Osteocyte (in vitro differentiated cells): ENCODE results near the gene APBB1IP. TPM values are rescaled to one million over a fixed set of nuclear protein-coding genes. Genes with fewer than 3 reads are reported as not detected.

Experiments used
- DNase-seq: peaks from one replicate; pipeline ENCODE4 v3.0.0; 2021; ENCODE audit warnings: mixed read lengths; ENCODE audit not compliant: unreplicated experiment; ENCODE audit errors: extremely low spot score
- H3K27ac Mint-ChIP-seq: one replicate; pipeline ENCODE4 v1.8.0; 2021; ENCODE audit warnings: mild to moderate bottlenecking, mixed read lengths; ENCODE audit not compliant: unreplicated experiment
- H3K27me3 Mint-ChIP-seq: one replicate; pipeline ENCODE4 v1.8.0; 2021; ENCODE audit warnings: mixed read lengths; ENCODE audit not compliant: unreplicated experiment
- H3K36me3 Mint-ChIP-seq: one replicate; pipeline ENCODE4 v1.8.0; 2021; ENCODE audit warnings: mixed read lengths; ENCODE audit not compliant: unreplicated experiment
- H3K4me1 Mint-ChIP-seq: one replicate; pipeline ENCODE4 v1.8.0; 2021; ENCODE audit warnings: mixed read lengths; ENCODE audit not compliant: unreplicated experiment
- H3K4me3 Mint-ChIP-seq: one replicate; pipeline ENCODE4 v1.8.0; 2021; ENCODE audit warnings: mild to moderate bottlenecking, moderate library complexity, mixed read lengths; ENCODE audit not compliant: unreplicated experiment
- H3K9me3 Mint-ChIP-seq: one replicate; pipeline ENCODE4 v1.8.0; 2021; ENCODE audit warnings: mixed read lengths; ENCODE audit not compliant: unreplicated experiment
- CTCF ChIP-seq: fragments of 200-600 bp; sonication (generic); IDR thresholded peaks from 2 replicates; pipeline ENCODE4 v1.5.0; 2021; ENCODE audit warnings: antibody characterized with exemption, mild to moderate bottlenecking, moderate library complexity
- total RNA-seq: library from RNA; stranded (reverse); gene quantifications from 2 replicates; pipeline ENCODE4 v1.2.1, GENCODE V29; 2021

APBB1IP gene
- total RNA-seq, 1 donor from 2014 or later: not detected

- no peak overlapping the region for H3K4me3 Mint-ChIP-seq
- H3K4me1 Mint-ChIP-seq: no peaks in the 10 kb centered on the region
- no peaks in the 10 kb centered on the region for H3K27me3 Mint-ChIP-seq
- no peak for DNase-seq
- H3K9me3 Mint-ChIP-seq: no peaks in the 10 kb centered on the region
- H3K36me3 Mint-ChIP-seq: no peaks in the 10 kb centered on the region
- no peak for TF ChIP-seq CTCF
- no peak overlapping the region for H3K27ac Mint-ChIP-seq
Observed at GRCh38 chr10:26543567-26544306, 105.6 kb downstream of the APBB1IP start.

GRCh38 chr10:26544932-26545331 is 106.8 kb downstream of the APBB1IP start:
- no peaks in the 10 kb centered on the region for H3K4me1 Mint-ChIP-seq

GRCh38 chr10:26550774-26551526 is 112.8 kb downstream of the APBB1IP start:
- H3K9me3 Mint-ChIP-seq: peaks cover 14% of the 10 kb centered on the region
- no peaks in the 10 kb centered on the region for H3K27me3 Mint-ChIP-seq
- no peak for DNase-seq
- no peak for TF ChIP-seq CTCF
- H3K36me3 Mint-ChIP-seq: no peaks in the 10 kb centered on the region
- no peak overlapping the region for H3K27ac Mint-ChIP-seq
- no peak overlapping the region for H3K4me3 Mint-ChIP-seq
- H3K4me1 Mint-ChIP-seq: no peaks in the 10 kb centered on the region

More at GRCh38 chr10:26544932-26545331, 106.8 kb downstream of the APBB1IP start:
- Mint-ChIP-seq H3K27ac (no peak overlapping the region), H3K9me3 (peaks cover 6% of the 10 kb centered on the region), H3K36me3 (no peaks in the 10 kb centered on the region), H3K4me3 (no peak overlapping the region), H3K27me3 (no peaks in the 10 kb centered on the region)
- no peak for DNase-seq
- TF ChIP-seq CTCF: no peak

- H3K9me3 Mint-ChIP-seq: peaks cover 14% of the 10 kb centered on the region
- no peaks in the 10 kb centered on the region for H3K36me3 Mint-ChIP-seq
- DNase-seq: no peak
- no peak overlapping the region for H3K27ac Mint-ChIP-seq
- H3K4me1 Mint-ChIP-seq: no peaks in the 10 kb centered on the region
- H3K27me3 Mint-ChIP-seq: peaks cover 8% of the 10 kb centered on the region
- TF ChIP-seq CTCF: no peak
- no peak overlapping the region for H3K4me3 Mint-ChIP-seq
Observed at GRCh38 chr10:26554246-26554645, 116.1 kb downstream of the APBB1IP start.

- Mint-ChIP-seq H3K36me3 (no peaks in the 10 kb centered on the region), H3K9me3 (no peaks in the 10 kb centered on the region), H3K4me1 (no peaks in the 10 kb centered on the region), H3K4me3 (no peak overlapping the region), H3K27me3 (peaks cover 8% of the 10 kb centered on the region), H3K27ac (no peak overlapping the region)
- DNase-seq: no peak
- TF ChIP-seq CTCF: no peak
Observed at GRCh38 chr10:26555719-26556368, 117.7 kb downstream of the APBB1IP start.
